ENCODE measurements around the gene EFHD1. TPM values are rescaled to one million over a fixed set of nuclear protein-coding genes. Genes with fewer than 3 reads are reported as not detected.

The EFHD1 gene
- total and polyA plus RNA-seq, 2 of the 13 experiments (the other 11 are each of a cell fraction or from before 2014, with no cell fraction given), result 0.09 TPM; not detected in 1

- TF ChIP-seq ZFP36L2 (CRISPR knock-in tag; IDR thresholded peaks at IDR 0.05) (no peak), ZNF160 (CRISPR knock-in tag; IDR thresholded peaks at IDR 0.05) (no peak), ZNF350 (CRISPR knock-in tag; IDR thresholded peaks at IDR 0.05; ENCODE audit: borderline replicate concordance, low read depth) (no peak), ELF4 (CRISPR knock-in tag; IDR thresholded peaks at IDR 0.05; ENCODE audit: borderline replicate concordance) (no peak), ZMAT5 (CRISPR knock-in tag; IDR thresholded peaks at IDR 0.05; ENCODE audit: borderline replicate concordance, low read depth) (no peak), SMARCC2 (IDR thresholded peaks at IDR 0.05) (no peak), PITX1 (CRISPR knock-in tag; IDR thresholded peaks at IDR 0.05) (no peak; the same call in 1 of the 2 replicates), SSRP1 (CRISPR knock-in tag; IDR thresholded peaks at IDR 0.05) (0 out of 2 replicates have a peak, but pooled peaks have one; percentile 21), MTF1 (CRISPR knock-in tag; IDR thresholded peaks at IDR 0.05) (no peak), ZFP82 (CRISPR knock-in tag; IDR thresholded peaks at IDR 0.05; ENCODE audit: borderline replicate concordance) (no peak), FOXK2 (IDR thresholded peaks at IDR 0.05) (peak; percentile 65; the same call in 1 of the 2 replicates), ZNF816 (CRISPR knock-in tag; IDR thresholded peaks at IDR 0.05; ENCODE audit: borderline replicate concordance) (peak; percentile 70; the same call in 1 of the 2 replicates), GTF3A (CRISPR knock-in tag; conservative IDR thresholded peaks at IDR 0.05) (peak; percentile 87), ZNF329 (CRISPR knock-in tag; IDR thresholded peaks at IDR 0.05; ENCODE audit: low read depth) (no peak; the same call in 1 of the 2 replicates), ZNF761 (CRISPR knock-in tag; conservative IDR thresholded peaks at IDR 0.05) (peak; percentile 96), CEBPB (IDR thresholded peaks at IDR 0.05; ENCODE audit: borderline replicate concordance, low read depth, low read length) (no peak), ZSCAN9 (CRISPR knock-in tag; IDR thresholded peaks at IDR 0.05; ENCODE audit: borderline replicate concordance) (peak; percentile 7; the same call in 1 of the 2 replicates), JARID2 (CRISPR knock-in tag; IDR thresholded peaks at IDR 0.05; ENCODE audit: insufficient replicate concordance) (no peak), ZBTB33 (CRISPR knock-in tag; IDR thresholded peaks at IDR 0.05) (no peak; the same call in 1 of the 2 replicates), KDM5A (IDR thresholded peaks at IDR 0.05; ENCODE audit: borderline replicate concordance, low read length) (peak; percentile 79; the same call in 1 of the 2 replicates), ZNF552 (CRISPR knock-in tag; IDR thresholded peaks at IDR 0.05; ENCODE audit: borderline replicate concordance) (0 out of 2 replicates have a peak, but pooled peaks have one; percentile 71), NCOA2 (CRISPR knock-in tag; IDR thresholded peaks at IDR 0.05) (no peak)
- TF ChIP-seq, protein P1, sequence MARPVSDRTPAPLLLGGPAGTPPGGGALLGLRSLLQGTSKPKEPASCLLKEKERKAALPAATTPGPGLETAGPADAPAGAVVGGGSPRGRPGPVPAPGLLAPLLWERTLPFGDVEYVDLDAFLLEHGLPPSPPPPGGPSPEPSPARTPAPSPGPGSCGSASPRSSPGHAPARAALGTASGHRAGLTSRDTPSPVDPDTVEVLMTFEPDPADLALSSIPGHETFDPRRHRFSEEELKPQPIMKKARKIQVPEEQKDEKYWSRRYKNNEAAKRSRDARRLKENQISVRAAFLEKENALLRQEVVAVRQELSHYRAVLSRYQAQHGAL (CRISPR knock-in tag; IDR thresholded peaks at IDR 0.05; ENCODE audit: not compliant biosample characterization), result no peak
- TF ChIP-seq, protein P2, sequence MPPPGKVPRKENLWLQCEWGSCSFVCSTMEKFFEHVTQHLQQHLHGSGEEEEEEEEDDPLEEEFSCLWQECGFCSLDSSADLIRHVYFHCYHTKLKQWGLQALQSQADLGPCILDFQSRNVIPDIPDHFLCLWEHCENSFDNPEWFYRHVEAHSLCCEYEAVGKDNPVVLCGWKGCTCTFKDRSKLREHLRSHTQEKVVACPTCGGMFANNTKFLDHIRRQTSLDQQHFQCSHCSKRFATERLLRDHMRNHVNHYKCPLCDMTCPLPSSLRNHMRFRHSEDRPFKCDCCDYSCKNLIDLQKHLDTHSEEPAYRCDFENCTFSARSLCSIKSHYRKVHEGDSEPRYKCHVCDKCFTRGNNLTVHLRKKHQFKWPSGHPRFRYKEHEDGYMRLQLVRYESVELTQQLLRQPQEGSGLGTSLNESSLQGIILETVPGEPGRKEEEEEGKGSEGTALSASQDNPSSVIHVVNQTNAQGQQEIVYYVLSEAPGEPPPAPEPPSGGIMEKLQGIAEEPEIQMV (CRISPR knock-in tag; IDR thresholded peaks at IDR 0.05; ENCODE audit: low read depth), result peak; percentile 94
- TF ChIP-seq, protein P3, sequence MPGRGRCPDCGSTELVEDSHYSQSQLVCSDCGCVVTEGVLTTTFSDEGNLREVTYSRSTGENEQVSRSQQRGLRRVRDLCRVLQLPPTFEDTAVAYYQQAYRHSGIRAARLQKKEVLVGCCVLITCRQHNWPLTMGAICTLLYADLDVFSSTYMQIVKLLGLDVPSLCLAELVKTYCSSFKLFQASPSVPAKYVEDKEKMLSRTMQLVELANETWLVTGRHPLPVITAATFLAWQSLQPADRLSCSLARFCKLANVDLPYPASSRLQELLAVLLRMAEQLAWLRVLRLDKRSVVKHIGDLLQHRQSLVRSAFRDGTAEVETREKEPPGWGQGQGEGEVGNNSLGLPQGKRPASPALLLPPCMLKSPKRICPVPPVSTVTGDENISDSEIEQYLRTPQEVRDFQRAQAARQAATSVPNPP (CRISPR knock-in tag; IDR thresholded peaks at IDR 0.05), result peak; percentile 43; the same call in 1 of the 2 replicates
Measured at GRCh38 chr2:232697059-232697806, 63.8 kb downstream of the EFHD1 start, which contains the start of gene GIGYF2 (continued).

Measured in HepG2 (cell line).